ENCODE data around the gene CCM2L.
A peak's percentile ranks its signal among the peaks of the same experiment; 100 is the strongest.
"Not testable (repeated sequence)": the region's sequence is repeated elsewhere in the genome, so short reads cannot be mapped to it uniquely, and the experiment has no call there.

Gene CCM2L

DNA sequence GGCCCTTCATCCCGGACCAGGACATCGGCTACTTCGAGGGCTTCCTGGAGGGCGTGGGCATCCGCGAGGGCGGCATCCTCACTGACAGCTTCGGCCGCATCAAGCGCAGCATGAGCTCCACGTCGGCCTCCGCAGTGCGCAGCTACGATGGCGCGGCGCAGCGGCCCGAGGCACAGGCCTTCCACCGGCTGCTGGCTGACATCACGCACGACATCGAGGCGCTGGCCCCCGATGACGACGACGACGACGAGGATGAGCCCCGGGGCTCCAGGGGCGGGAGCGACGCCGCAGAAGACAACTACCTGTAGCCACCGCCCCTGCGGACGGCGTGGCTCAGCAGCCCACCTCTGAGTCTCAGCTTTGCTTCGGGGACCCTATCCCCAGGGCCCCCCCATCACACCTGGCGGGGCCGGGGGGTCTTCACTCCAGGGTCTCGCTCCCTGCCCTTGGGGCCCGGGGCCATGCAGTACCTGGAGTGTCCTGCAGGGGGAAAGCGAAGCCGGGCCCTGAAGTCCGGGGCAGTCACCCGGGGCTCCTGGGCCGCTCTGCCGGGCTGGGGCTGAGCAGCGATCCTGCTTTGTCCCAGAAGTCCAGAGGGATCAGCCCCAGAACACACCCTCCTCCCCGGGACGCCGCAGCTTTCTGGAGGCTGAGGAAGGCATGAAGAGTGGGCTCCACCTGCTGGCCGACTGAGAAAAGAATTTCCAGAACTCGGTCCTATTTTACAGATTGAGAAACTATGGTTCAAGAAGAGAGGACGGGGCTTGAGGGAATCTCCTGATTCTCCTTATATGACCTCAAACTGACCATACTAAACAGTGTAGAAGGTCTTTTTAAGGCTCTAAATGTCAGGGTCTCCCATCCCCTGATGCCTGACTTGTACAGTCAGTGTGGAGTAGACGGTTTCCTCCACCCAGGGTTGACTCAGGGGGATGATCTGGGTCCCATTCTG, 21.0 kb downstream of the CCM2L start:
- DNase-seq: peak; percentile 78

DNA sequence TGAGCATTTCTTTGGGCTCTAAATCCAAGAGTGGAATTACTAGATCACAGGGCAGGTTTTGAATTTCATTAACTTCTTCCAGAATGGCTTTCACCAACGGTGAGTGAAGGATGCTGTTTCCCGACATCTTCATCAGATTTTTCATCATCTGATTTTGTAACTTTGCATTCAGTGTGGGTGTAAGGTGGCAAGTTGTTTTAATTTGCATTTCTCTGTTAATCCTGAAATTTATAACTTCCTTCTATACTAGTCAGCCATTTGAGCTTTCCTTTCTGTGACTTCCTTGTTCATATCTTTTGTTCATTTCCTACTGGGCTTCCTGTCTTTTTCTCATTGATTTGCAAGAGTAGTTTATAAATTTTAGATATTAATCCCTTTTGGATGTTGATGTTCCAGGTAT, 23.1 kb downstream of the CCM2L start:
- no peak for DNase-seq

DNA sequence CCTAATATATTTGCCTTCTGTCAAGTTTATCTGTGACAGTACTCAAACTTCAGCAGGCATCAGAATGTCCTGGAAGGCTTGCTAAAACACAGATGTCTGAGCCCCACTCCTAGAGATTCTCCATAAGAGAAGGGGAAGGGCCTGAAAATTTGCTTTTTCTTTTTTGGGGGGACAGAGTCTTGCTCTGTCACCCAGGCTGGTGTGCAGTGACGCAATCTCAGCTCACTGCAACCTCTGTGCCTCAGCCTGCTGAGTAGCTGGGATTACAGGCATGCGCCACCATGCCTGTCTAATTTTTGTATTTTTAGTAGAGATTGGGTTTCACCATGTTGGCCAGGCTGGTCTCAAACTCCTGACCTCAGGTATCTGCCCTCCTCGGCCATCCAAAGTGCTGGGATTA, 23.5 kb downstream of the CCM2L start:
- not testable (repeated sequence) for DNase-seq

DNA sequence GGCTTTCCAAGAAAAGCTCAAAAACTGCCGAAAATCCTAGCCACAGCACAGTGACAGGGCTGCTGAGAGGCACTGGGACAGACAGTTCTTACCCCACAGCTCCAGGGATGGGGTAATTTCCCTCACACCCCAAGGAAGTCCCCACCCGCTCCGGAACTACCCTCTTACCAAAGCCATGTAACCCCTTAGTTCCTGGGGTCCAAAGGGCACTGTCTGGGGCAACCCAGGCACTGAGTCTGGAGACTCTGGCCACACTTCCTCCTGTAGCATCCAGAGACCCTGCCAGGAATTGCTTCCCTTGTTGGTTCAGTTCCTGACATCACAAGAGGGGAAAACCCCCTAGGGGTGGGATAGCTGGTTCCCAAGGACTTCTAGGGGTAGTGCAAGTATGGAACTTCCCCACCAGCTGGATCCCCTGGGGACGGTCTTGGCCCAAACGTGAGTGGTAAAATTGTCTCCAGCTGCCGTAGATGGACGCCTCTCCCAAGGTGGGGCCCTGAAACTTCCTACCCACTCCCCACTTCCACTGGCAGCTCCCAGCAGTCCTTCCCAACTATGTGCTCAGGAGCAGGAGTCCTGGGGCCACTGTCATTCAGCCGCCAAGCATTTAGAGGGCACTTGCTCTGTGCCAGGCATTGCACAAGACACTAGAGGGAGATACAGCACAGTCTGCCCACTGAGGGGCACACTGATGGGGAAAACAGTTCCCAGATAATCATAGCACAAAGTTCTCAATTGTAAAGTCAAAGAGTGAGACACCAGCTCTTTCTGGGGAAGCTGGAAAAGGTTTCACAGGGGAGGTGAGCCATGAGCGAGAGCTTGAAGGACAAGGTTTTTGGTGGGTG, 24.6 kb downstream of the CCM2L start:
- DNase-seq: peak; percentile 17

DNA sequence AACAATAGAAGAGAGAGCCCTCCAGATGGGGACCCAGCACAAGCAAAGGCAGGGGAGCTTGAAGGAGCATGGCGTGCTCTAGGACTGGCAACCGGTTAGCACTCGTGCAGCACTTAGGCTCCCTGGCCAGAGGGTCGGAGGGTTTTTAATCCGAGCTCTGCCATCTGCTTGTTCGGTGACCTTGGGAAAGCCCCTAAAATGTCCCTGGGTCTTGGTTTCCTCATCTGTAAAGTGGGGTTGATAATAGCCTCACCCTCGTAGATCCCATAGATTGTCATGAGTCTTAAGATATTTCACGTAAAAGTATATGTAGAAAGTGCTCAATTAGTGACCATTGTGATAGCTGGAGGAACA, 25.2 kb downstream of the CCM2L start:
- DNase-seq: no peak

DNA sequence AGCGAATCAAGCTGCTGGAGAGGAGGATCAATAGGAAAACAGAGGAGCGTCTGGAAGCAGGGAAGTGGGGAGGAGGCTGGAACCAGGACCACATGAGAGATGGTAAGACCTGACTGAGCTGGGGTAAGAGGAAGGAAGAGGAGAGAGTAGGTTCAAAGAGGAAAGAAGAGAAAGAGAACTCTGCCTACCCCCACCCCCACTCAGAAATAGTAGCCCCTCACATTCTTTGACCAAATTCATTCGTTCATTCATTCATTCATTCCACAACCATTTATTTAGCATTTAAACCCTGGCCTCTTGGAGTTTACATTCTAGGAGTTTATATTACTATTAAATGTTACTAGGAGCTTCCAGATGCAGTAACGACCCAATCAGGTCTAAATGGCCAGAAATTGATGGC, 26.0 kb downstream of the CCM2L start:
- no peak for DNase-seq

DNA sequence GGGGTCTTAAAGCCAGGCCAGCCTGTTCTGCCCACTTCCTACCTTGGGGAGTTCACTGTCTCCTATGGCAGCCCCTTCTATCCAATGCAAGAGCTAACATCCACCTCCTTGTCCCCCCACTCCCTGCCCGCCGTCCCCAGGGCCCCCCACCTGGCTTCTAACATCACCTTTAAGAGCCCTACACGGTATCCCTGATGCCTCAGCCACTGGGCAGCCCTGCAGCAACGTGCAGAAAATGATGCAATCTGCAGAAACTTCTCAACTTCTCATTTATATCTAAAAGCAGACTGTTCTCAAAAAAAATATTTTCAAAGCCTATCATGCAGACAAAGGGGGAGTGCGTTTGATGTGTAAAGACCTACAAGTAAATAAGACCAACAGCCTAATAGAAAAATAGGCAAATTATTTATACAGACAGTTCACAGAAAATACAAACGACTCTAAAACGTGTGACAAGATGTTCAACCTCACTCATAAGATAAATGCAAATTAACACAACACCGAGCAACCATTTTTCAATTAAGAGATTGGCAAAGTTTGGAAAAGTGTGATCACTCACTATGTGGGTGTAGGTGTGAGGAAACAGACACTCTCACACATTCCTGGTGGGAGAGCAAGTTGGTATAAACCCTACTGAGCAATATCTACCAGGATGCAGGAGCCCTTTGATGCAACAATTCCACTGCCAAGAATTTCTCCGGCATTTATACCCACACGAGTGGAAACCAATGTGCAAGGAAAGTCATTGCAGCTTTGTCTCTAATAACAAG, 26.7 kb downstream of the CCM2L start:
- DNase-seq: peak; percentile 77

DNA sequence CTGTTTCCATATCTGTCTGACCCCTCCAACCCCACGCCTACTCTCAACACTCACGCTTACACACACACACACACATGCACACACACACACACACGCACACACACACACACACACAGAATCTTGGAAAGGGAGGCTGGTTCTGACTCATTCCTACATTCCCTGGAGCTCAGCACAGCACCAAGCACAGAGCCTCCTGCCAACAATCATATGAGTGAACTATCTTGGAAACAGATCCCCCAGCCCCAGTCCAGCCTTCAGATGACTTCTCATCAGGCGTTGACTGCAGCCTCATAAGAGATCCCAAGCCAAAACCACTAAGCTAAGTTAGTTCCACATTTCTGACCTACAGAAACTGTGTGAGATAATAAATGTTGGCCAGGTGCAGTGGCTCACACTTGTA, 27.7 kb downstream of the CCM2L start:
- peak; percentile 69 for DNase-seq

DNA sequence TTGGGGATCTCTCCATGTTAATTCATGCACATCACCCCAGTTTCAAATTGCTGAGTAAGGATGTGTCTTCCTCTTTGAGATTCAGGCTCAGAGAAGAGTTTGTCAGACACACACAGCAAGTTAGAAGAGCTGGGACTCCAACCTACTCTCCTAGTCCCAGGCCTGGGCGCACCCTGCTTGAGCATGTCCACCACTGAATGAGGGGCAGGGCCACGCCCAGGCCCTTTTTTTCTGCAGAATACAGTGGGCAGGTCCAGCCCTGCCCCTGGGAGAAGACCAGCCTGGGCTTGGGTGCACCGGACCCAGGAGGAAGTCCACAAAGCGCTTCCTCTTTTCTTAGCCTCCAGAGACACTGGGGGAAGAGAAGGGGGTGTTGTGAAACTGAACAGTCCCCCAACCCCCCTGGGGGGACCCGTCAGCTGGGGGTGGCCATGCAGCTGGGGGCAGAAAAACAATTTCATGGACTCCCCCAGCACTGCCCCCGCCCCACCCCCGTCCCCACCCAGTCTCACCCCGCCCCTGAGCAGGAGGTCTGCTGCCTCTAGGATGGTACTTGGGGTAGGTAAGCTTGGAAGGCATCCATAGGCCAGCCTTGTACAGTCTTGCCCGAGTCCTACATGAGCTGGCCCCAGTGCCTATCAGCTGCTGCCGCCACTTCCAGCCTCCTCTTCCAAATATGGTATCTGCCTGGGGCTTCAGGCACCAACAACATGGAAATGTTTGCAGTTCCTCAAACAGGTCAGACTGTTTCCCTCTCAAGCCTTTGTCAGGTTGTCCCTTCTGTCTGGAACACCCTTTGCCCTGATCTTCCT, 30.1 kb downstream of the CCM2L start:
- no peak for DNase-seq

DNA sequence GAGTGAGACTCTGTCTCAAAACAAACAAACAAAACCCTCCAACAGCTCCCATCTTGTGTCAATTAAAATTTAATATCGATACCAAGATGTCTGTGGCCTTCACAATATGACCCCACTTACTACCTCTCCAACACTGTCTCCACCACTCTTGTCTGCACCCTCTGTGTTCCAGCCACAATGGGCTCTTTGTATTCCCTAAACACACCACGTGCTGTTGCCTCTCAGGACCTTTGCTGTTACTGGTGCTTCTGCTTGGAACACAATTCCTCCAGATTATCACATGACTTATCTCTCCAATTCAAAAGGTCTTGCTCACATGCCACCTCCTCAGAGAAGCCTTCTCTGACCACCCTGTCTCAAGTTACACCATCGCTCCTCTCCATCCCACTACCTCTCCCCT, 35.8 kb downstream of the CCM2L start:
- no peak for DNase-seq

DNA sequence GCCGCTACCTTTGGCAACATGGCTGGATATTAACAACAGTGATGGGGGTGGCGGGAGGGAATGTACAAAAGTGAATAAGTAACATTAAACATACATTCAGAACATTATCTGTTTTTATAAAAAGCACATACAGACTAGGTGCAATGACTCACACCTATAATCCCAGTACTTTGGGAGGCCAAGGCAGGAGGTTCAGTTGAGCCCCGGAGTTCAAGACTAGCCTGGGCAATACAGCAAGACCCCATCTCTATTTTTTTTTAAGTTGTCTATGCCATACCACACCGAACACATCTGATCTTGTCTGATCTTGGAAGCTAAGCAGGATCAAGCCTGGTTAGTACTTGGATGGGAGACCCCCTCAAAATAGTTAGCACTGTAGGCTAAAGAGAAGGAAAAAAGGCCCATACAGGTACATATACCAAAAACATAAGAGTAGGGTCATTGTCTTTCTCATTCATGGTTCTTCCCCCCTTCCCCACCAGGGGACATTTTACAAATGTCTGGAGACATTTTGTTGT, 40.1 kb downstream of the CCM2L start:
- no peak for DNase-seq

DNA sequence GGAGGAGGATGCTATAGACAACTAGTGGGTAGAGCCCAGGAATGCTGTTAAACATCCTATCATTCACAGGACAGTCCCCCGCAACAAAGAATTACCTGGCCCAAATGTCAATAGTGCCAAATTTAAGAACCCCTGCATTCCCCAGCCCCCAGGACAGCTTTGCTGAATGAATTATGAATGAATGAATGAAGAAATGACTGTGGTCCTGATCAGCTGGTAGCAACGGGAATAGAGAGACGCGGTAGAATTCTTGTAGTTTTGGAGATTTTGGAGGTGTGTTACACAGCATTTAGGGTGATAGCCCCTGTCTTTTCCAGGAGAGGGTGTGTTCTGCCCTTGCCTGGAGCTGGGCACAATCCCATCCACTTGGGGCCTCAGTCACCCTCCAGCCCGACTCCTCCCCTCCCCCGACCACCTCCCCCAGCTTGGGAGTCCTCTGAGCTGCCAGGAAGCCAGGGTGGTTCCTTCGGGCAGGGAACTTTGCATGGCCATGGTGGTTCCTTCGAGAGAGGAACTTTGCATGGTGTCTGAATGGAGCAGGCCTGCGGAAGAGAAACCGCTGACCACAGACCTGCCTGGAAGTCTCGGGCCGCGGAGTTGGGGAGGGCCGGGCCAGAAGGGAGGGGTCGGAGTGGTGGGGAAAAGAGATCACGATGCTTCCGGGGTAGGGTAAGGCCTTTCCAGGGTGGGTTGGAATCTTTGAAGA, 40.8 kb downstream of the CCM2L start:
- no peak for DNase-seq

DNA sequence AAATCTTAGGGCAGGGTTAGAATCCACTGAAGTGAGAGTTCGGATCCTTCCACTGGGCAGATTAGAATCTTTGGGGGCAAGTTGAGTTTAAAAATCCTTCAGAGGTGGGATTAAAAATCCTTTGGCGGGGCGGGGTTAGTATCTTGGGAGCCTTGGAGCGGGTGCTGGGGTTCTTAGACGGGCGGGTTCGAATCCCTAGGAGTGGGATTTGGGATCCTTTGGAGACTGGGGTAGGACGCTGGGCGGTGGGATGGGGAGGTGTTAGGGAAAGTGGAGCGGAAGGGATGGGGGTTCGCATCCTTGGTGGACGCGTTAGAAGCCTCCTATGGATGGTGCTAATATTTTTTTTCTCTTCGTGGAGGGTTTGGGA, 41.5 kb downstream of the CCM2L start:
- no peak for DNase-seq

DNA sequence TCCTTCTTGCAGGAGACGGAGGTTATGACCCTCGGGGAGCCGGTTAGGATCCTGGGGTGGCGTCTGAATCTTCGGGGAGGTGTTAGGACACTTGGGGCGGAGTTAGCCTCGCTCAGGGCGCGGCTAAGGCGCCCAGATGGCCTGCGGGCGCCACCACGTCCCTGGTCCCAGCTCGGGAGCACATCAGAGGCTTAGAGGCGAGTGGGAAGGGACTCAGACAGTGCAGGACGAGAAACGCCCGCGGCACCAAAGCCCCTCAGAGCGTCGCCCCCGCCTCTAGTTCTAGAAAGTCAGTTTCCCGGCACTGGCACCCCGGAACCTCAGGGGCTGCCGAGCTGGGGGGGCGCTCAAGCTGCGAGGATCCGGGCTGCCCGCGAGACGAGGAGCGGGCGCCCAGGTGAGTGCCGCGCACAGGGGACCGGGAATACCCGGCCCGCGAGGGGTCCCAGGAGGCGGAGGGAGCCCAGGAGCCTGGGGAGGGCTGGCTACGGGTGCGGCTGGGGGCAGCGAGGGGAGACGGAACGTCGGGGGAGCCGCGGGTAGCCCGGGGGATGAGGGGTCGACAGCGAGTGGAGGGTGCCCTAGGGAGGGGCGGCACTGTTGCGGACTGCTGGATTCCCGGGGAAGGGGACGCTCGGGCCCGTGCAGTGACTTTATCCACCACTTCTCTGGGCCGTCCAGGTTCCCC, 42.0 kb downstream of the CCM2L start, which contains the start of gene HCK:
Gene HCK (plus strand): TSS at position 153 of the 688 bp plus-strand sequence.
- no peak for DNase-seq

DNA sequence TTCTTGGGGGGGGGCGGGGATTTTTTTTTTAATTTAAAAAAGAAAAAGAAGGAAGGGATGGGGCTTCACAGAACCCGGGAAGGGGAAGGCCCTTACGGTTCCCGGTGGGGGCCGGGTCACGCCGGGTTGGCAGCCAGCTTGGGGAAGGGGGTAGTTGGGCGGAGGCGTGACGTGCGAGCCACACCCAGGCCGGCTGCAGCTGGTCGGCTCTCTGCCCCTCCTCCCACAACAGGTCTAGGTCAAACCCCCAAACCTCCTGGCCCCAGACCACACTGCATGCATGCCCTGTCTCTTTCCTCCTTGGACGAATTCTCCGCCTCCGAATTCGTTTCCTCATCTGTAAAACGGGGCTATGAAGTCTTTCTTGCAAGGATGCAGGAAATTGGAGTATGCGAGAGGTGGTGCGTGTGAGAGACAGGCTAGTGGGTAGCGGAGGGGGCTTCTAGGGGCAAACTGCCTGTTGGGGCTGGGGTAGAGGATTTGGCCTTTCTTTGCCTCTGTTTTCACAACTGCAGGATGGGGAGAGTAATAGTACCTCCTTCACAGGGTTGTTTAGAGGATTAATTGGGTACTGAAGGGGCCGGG, 42.6 kb downstream of the CCM2L start:
- no peak for DNase-seq

DNA sequence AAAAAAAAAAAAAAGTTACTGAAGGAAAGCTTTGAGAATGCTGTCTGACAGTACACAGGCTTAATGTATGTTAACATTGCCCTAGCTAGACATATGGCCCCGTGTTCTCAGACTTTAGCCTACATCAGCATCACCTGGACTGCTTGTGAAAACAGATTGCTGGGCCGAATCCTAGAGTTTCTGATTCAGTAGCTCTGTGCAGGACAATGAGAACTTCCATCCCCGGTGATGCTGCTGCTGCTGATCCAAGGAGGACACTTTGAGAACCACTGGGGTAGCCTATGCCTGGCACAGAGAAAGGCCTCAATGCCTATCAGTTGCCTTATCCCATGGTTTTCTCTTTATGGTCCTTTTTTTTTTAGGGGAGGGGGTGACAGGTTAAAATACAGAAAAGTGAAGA, 43.4 kb downstream of the CCM2L start:
- DNase-seq: no peak

DNA sequence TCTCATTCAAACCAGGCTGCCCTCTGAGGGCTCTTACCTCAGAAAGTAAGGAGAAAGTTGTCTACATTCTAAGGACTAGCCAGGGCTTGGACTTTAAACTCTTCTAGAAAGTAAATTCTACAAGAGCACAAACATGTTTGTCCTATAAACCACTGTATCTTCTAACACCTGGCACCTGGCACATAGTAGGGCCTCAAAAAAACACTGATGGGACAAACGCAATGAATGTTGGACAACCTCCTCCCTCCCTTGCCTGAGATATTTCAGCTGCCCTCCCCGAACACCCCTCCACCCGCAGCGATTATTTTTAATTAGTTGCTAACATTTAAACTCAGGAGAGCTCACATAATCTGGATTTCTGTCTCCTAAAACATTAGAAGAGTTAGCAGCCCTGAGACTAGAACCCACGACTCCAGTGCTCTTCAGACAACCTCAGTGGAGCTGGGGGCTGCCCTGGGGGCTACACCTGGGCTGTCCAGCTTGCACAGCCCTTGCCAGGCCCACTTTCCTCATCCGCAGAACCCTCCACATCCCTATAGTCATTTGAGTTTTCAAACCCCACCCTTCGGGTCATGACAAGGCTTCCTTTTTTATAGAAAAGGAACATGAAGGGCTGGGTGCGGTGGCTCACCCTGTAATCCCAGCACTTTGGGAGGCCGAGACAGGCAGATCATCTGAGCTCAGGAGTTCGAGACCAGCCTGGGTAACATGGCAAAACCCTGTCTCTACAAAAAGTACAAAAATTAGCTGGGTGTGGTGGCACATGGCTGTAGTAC, 46.7 kb downstream of the CCM2L start:
- no peak for DNase-seq

DNA sequence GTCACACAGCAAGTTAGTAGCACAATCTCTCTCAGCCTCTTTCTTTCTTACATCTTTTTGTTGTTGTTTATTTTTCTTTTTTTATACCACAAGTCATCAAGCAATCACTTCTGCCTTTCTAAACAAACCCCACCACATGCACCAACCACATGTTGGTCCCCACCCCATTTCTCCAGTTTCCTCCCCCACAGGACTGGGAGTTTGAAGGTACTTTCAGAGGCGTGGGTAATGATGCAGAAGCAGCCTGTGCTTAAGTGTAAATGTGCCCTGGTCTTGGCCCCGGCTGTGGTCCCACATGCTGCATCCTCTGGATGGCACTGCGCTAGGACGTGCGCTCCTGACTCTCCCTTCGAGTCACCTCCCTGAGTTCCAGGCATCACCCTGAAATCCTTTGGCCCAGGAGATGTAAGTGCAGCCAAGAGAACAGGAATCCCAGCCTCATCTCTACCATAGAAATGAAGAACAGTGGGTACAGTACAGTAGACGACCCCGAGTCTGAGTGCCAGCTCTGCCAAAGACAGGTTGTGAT, 47.5 kb downstream of the CCM2L start:
- no peak for DNase-seq

DNA sequence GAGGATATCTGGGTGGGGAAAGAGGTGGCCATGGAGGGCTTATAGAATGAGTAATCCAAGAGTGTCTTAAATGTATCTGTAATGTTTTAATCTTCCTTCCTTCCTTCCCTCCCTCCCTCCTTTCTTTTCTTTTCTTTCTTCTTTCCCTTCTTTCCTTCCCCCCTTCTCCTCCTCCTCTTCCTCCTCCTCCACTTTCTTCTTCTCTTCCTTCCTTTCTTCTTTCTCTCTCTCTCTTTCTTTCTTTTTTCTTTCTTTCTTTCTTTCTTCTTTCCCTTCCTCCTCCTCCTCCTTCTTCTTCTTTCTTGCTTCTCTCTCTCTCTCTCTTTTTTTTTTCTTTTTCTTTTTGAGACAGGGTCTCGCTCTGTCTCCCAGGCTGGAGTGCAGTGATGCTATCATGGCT, 49.0 kb downstream of the CCM2L start:
- DNase-seq: no peak

All from fibroblast of upper back skin (primary cell).